Activated CD8-positive, alpha-beta T cell treated with anti-CD3 and anti-CD28 coated beads for 36 hours (primary cell): Measurements from ENCODE around the gene BBOF1. TPM values are rescaled to one million over a fixed set of nuclear protein-coding genes. Genes with fewer than 3 reads are reported as not detected.

ENCODE experiments used
- ATAC-seq: fragments of 200-7000 bp; cut with Tn5 transposase; one replicate; pipeline ENCODE4 v1.10.0; 2021; ENCODE audit warnings: mild to moderate bottlenecking, moderate library complexity
- CTCF ChIA-PET: fragments of 350-600 bp; sonication (Branson Sonifier 250); formaldehyde crosslinking; loops from one replicate; lab custom pipeline; 2021; ENCODE audit warnings: antibody characterized with exemption; lab: Charles Lee
- POLR2A ChIA-PET: fragments of 350-600 bp; sonication (Branson Sonifier 250); formaldehyde crosslinking; loops from one replicate; lab custom pipeline; 2021; ENCODE audit warnings: antibody characterized with exemption; lab: Charles Lee
- DNase-seq: peaks from one replicate; pipeline ENCODE4 v3.0.0-alpha.2; 2020
- H3K27ac Mint-ChIP-seq: one replicate; pipeline ENCODE4 v1.8.0; 2021; ENCODE audit warnings: mild to moderate bottlenecking, mixed read lengths
- H3K27me3 Mint-ChIP-seq: one replicate; pipeline ENCODE4 v1.8.0; 2021; ENCODE audit warnings: mixed read lengths
- H3K36me3 Mint-ChIP-seq: one replicate; pipeline ENCODE4 v1.8.0; 2021; ENCODE audit warnings: low read depth, mixed read lengths
- H3K4me1 Mint-ChIP-seq: one replicate; pipeline ENCODE4 v1.8.0; 2021; ENCODE audit warnings: low read depth, mixed read lengths
- H3K4me3 Mint-ChIP-seq: one replicate; pipeline ENCODE4 v1.8.0; 2021; ENCODE audit warnings: mild to moderate bottlenecking, moderate library complexity, mixed read lengths
- H3K9me3 Mint-ChIP-seq: one replicate; pipeline ENCODE4 v1.8.0; 2021; ENCODE audit warnings: mixed read lengths
- CTCF ChIP-seq: fragments of 200-600 bp; IDR thresholded peaks from one replicate; pipeline ENCODE4 v1.8.0; 2022; ENCODE audit warnings: antibody characterized with exemption, mild to moderate bottlenecking
- intact Hi-C: fragments of 100-400 bp; cut with micrococcal nuclease; formaldehyde crosslinking; loops from one replicate; pipeline ENCODE4 v1.10.0; 2022
- total RNA-seq, 2 experiments: library from RNA; stranded (reverse); gene quantifications; one replicate each; pipeline ENCODE4 v1.2.3, GENCODE V29; 2021

Gene BBOF1
- total RNA-seq, 2 experiments from 2014 or later, result 1.2 TPM

GRCh38 chr14:74085047-74085637 lies 66.0 kb downstream of the BBOF1 start:
- Mint-ChIP-seq H3K36me3 (peaks cover 8% of the 10 kb centered on the region), H3K9me3 (no peaks in the 10 kb centered on the region), H3K4me1 (peaks cover 41% of the 10 kb centered on the region), H3K27me3 (no peaks in the 10 kb centered on the region), H3K4me3 (peak overlapping the region; percentile 100), H3K27ac (peak overlapping the region; percentile 99)
- ATAC-seq, result peak; percentile 4
- ChIA-PET POLR2A (interaction anchor here (0.6 to 1.2 kb wide), 4 partner anchors 10 to 443 kb away, joined by 3 read pairs; no protein-coding TSS in a partner anchor), CTCF (interaction anchor here (0.6 kb wide), 1 partner anchor 519 kb away, joined by 4 read pairs; no protein-coding TSS in a partner anchor)
- intact Hi-C loops, result no loop called here
- no peak for TF ChIP-seq CTCF
- peak; percentile 46 for DNase-seq

- DNase-seq (no peak), ATAC-seq (no peak)
- Mint-ChIP-seq H3K9me3 (no peaks in the 10 kb centered on the region), H3K4me3 (peak overlapping the region; percentile 100), H3K27ac (peak overlapping the region; percentile 99), H3K36me3 (peaks cover 11% of the 10 kb centered on the region), H3K27me3 (no peaks in the 10 kb centered on the region), H3K4me1 (peaks cover 43% of the 10 kb centered on the region)
- intact Hi-C loops, result no loop called here
- ChIA-PET CTCF (interaction anchor here (0.6 to 0.7 kb wide), 2 partner anchors 53 to 519 kb away, joined by 3 to 4 read pairs; no protein-coding TSS in a partner anchor), POLR2A (interaction anchor here (0.7 to 1.2 kb wide), 4 partner anchors 10 to 410 kb away, joined by 3 read pairs; no protein-coding TSS in a partner anchor)
- no peak for TF ChIP-seq CTCF
Measured at GRCh38 chr14:74085828-74086227, 66.7 kb downstream of the BBOF1 start.

- Mint-ChIP-seq H3K36me3 (peaks cover 14% of the 10 kb centered on the region), H3K27ac (peak overlapping the region; percentile 60), H3K27me3 (no peaks in the 10 kb centered on the region), H3K9me3 (no peaks in the 10 kb centered on the region), H3K4me3 (no peak overlapping the region), H3K4me1 (peaks cover 28% of the 10 kb centered on the region)
- no peak for TF ChIP-seq CTCF
- CTCF ChIA-PET, result no interaction called here
- POLR2A ChIA-PET, result no interaction called here
- intact Hi-C loops, result no loop called here
- ATAC-seq (no peak), DNase-seq (peak; percentile 34)
Measured at GRCh38 chr14:74089251-74090020, 70.3 kb downstream of the BBOF1 start.

GRCh38 chr14:74105381-74105780 lies 86.2 kb downstream of the BBOF1 start:
- TF ChIP-seq CTCF, result no peak
- Mint-ChIP-seq H3K36me3 (peaks cover 17% of the 10 kb centered on the region), H3K27ac (no peak overlapping the region), H3K4me3 (no peak overlapping the region), H3K9me3 (no peaks in the 10 kb centered on the region), H3K27me3 (no peaks in the 10 kb centered on the region), H3K4me1 (no peaks in the 10 kb centered on the region)
- POLR2A ChIA-PET, result no interaction called here
- intact Hi-C loops, result no loop called here
- CTCF ChIA-PET, result interaction anchor here (0.6 kb wide), 1 partner anchor 504 kb away, joined by 3 read pairs; no protein-coding TSS in a partner anchor
- DNase-seq, result no peak
- ATAC-seq, result no peak

- DNase-seq, result no peak
- ChIA-PET CTCF (no interaction called here), POLR2A (no interaction called here)
- Mint-ChIP-seq H3K27me3 (no peaks in the 10 kb centered on the region), H3K4me3 (no peak overlapping the region), H3K27ac (no peak overlapping the region), H3K9me3 (no peaks in the 10 kb centered on the region), H3K36me3 (peaks cover 12% of the 10 kb centered on the region), H3K4me1 (no peaks in the 10 kb centered on the region)
- no peak for ATAC-seq
- intact Hi-C loops, result no loop called here
- no peak for TF ChIP-seq CTCF
Measured at GRCh38 chr14:74109369-74109768, 90.2 kb downstream of the BBOF1 start.
